ENCODE data around the gene PSMA6.
"Not testable (repeated sequence)": the region's sequence is repeated elsewhere in the genome, so short reads cannot be mapped to it uniquely, and the experiment has no call there.

Gene PSMA6

DNA sequence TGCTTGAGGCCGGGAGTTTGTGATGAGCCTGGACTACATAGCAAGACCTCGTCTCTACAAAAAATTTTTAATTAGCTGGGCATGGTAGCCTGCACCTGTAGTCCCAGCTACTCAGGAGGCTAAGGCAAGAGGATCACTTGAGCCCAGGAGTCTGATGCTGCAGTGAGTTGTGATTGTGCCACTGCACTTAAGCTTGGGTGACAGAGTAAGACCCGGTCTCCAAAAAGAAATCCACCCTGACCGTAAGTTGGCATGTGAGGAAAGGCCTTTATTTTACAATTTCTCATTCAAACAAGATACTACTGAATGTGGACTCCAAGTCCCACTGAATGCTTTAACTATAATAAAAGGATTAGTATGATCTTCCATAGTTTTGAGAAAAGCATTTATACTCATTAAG, 27.3 kb downstream of the PSMA6 start:
- DNase-seq (ENCODE audit: low read depth, low spot score), result no peak

GRCh38 chr14:35320472-35320871, 28.3 kb downstream of the PSMA6 start:
- DNase-seq (ENCODE audit: low read depth, low spot score), result no peak

DNA sequence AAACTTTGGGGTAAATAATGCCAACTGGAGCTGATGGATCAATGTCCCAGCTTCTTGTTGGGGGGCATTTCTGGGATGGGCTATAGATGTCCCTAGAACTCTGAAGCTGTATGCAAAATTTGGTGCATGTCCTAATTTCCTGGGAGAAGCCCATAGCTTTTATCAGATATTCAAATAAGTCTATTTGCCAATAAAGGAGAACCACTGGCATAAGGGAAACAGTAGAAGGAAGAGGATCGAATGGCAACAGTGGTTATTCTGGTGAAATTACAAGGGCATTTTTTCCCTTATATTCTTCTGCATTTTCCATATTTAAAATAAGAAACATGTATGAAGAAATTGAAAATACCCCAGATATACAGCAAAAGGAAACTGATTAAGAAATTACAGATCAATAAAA, 34.2 kb downstream of the PSMA6 start:
- DNase-seq (ENCODE audit: low read depth, low spot score), result no peak

- no peak for DNase-seq (ENCODE audit: low read depth, low spot score)
Measured at GRCh38 chr14:35331605-35332516, 39.7 kb downstream of the PSMA6 start.

- DNase-seq (ENCODE audit: low read depth, low spot score), result peak; percentile 9
Measured at GRCh38 chr14:35332517-35333263, 40.5 kb downstream of the PSMA6 start.

DNA sequence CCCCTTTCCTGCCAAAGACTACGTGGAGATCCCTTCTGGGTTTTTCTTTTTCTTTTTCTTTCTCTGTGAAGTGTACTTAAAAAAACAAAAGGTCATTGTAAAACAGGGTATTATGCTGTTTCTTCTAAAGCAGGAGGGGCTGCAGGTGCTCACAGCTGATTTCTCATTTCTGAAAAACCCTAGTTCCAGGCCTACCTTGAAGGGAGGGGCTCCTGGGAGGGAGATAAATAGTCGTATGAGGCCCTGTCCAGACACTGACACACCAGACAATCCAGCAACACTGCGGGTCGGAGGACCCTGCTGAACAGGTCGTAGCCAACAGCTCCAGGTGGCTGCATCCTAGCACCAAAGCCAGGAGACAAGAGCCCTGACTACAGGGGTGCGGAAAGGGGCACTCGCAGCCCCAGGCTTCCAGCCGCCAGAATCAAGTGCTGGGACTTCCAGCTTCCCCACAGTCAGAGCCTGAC, 41.1 kb downstream of the PSMA6 start:
- DNase-seq (ENCODE audit: low read depth, low spot score), result no peak

GRCh38 chr14:35333797-35334743, 41.9 kb downstream of the PSMA6 start:
- no peak for DNase-seq (ENCODE audit: low read depth, low spot score)

DNA sequence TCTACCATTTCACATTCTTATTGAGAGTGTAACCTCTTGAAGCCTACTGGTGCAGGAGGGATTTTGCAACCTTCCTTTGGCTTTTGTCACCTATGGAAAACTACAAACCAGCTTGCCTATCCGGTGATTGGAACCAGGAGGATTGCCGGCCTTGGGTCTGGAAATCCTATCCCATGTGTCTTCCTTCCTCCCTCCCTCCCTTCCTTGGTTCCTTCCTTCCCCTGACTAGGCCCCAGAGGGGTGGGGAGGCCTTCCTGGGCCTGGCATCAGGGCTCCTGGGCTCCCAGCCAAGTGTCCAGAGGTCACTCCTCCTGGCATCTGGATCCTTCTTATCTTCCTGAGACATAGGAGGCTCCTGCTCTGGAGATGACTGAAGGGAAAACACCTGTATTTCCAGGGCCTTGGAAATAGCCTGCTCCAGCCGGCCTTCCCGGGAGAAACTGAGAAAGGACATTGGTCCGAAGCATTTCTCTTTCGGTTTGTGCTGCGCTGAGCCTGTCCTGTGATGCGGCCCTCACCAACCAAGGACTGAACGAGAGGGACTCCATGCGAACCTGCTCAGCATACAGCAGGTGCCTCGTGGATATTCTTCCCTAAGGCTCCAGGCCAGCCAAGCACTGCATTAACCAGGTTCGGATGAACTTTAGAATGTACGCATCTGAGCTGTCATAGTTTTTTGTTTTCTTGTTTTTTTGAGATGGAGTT, 43.4 kb downstream of the PSMA6 start:
- no peak for DNase-seq (ENCODE audit: low read depth, low spot score)

DNA sequence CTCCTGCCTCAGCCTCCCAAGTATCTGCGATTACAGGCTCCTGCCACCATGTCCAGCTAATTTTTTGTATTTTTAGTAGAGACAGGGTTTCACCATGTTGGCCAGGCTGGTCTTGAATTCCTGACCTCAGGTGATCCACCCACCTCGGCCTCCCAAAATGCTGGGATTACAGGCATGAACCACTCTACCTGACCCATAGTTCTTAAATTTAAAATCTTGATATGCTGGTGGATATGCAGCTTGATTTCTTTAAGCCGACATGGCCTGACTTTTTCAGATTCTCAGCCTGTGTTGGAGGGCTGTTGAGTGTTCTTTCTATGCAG, 44.0 kb downstream of the PSMA6 start:
- DNase-seq (ENCODE audit: low read depth, low spot score), result not testable (repeated sequence)

DNA sequence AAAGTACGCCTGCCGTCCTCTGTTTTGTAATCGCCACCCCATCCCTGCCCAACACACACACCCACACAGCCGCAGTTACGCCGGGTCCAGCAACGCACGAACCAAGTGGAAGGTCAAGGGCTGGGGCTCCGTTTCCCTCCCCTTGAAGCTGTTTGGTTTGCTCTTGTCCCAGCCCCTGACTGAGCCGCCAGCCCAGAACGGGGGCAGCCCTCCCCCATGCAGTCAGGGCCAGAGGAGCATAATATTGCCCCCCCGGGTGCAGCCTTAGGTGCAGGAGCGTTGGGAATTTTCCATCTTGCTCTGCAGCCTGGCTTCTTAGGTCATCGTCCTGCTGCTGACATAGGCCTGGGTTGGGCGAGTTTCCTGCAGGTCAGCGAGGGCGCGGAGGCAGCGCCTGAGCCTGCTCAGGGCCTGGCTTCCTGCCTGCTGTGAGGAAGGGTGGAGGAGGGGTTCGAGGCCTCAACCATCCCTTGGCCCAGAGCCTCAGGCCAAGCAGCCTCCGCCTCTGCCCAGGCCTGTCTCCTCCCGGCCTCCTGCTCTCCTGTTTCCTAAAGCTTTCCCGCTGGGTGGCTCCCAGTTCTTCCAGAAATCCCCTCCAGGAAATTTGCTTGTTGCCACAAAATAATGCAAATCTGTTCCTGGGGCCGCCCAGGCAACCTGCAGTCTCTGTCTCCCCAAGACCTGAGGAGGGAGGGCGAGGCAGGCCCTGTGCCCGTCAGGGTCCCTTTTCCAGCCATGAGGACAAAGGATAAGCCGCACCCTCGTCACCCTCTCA, 44.5 kb downstream of the PSMA6 start:
- no peak for DNase-seq (ENCODE audit: low read depth, low spot score)

GRCh38 chr14:35337269-35338255, 45.4 kb downstream of the PSMA6 start:
- DNase-seq (ENCODE audit: low read depth, low spot score), result no peak

DNA sequence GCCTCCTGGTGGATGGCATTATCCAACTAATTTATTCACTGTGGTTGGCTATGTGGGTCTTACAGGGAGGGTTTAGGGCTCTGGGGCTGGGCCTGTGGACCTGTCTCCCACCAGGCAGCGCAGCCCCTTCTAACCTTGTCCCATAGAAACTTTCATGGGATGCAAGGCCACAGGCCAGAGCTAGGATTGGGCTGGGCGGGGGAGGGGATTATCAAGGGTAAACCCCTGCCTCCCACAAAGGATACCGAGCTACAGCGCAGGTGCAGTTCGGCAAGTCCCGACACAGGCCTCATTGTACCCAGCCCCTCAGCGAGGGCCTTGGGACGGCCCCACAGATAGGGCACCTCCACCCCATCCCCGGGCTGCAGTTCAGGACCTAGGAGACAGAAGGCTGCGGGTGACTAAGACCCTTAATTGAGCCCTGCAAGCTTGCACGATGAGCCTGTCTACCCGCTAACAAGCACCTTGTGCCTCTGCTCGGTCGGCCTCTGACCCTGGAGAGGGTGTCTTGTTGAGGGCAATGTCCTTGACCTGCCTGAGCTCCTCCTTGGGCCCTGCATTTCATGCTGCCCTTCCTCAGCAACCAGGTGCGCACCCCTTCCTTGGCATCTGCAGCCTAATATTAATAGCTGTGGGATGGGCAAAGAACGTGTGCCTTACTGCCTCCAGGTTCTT, 46.7 kb downstream of the PSMA6 start:
- DNase-seq (ENCODE audit: low read depth, low spot score), result no peak

DNA sequence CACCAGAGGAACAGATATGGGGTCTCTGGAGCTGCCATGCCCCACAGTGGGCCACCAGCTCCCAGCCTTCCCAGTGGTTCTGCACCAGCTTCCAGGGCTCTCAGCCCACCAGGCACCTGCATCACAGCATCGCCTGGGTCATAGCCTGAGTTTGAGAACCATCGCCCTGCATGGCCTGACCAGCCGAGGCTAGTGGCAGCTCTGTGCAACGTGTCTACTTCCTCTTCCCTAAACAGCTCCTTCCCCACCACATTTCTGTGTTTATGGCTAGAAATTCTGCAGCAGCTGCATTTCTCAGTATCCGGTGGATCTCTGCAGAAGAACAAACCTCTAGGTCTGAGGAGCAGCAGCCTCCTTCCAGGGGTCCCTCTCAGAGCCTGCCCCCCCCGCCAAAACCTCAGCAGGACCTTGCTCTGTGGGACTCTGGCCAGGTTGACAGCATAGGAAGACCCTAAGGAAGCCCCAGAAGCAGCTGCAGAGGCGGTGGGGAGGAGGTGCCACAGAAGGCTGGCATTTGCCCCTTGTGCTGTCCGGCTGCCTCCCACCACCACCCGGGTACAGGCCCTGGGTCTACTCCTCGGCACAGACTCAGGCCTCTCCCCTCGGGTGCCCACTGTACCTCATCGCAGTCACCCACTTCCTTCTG, 47.7 kb downstream of the PSMA6 start:
- DNase-seq (ENCODE audit: low read depth, low spot score), result no peak

DNA sequence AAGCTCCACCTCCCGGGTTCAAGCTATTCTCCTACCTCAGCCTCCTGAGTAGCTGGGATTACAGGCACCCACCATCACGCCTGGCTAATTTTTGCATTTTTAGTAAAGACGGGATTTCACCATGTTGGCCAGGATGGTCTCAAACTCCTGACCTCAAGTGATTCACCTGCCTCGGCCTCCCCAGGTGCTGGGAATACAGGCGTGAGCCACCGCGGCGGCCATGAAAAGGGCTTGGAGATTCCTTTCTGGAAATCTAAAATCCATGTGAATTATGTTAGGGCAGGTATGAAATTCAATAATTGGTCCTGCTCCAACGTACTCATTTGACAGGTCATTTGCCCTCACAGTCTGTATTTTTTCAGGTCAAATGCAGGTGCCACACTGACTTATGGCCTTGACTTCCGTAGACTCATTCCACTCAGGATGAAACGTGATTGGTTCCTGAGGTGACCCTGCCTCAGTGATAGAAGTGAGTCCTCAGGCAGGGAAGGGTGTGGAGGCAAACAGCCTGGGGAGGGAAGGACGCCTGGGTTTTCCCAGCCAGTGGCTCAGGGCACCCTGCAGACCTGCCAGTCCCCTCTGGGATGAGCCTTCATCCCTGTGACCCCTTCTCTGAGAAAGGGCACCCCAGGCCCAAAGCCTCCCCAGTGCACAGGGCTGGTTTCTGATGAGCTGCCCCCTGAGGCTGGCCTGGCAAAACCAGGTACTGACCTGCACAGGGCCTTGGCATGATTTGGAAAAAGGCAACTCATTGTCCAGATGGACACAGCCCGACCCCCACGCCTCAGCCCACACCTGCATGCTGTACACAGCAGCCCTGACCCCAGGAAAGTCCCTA, 48.7 kb downstream of the PSMA6 start:
- DNase-seq (ENCODE audit: low read depth, low spot score), result no peak

GRCh38 chr14:35341454-35341750, 49.2 kb downstream of the PSMA6 start:
- no peak for DNase-seq (ENCODE audit: low read depth, low spot score)

DNA sequence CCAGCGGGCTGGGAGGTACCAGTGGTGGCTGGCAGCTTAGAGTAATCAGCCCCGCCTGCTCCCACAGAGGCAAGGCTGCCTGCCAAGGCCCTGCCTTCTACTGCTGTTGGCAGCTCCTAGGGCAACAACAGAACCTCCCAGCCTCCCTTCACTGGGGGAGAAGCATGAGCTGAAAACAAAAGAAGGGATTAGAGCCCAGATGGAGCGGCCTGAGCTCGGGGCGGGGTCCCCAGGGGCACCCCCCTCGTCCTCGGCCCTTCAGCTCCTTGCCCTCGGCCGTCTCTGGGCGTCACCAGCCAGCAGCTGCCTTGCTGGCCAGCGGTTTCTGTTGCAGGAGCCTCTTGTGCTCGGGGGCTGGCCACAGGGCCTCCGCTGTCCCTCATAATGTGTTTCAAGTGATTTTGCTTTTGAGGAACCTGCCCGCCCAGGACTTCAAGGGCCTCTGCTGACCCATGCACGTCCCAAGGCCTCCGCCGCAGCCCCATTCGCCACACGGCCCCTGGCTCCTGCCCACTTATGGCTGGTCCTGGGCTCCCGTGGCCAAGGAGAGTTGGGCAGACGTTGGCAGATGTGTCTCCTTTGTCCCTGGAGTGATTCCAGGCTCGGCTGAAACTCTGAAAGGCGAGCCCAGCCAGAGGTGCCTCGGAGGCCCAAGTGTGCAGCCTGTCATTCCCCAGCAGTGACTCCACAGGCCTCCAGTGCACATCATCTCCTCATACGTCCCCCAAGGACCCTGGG, 49.7 kb downstream of the PSMA6 start:
- no peak for DNase-seq (ENCODE audit: low read depth, low spot score)

All from activated CD4-positive, CD25-positive, alpha-beta regulatory T cell treated with anti-CD3 and anti-CD28 coated beads, Interleukin-2, amount 50 U/mL, for 16 hours (primary cell).